HG02870 (cell line): ENCODE results near the gene ANO1.

Source experiments
- ATAC-seq: cut with Tn5 transposase; IDR thresholded peaks from one replicate; pipeline ENCODE4 v1.9.1; 2021; ENCODE audit warnings: mild to moderate bottlenecking, moderate library complexity; ENCODE audit not compliant: unreplicated experiment

The ANO1 gene

DNA sequence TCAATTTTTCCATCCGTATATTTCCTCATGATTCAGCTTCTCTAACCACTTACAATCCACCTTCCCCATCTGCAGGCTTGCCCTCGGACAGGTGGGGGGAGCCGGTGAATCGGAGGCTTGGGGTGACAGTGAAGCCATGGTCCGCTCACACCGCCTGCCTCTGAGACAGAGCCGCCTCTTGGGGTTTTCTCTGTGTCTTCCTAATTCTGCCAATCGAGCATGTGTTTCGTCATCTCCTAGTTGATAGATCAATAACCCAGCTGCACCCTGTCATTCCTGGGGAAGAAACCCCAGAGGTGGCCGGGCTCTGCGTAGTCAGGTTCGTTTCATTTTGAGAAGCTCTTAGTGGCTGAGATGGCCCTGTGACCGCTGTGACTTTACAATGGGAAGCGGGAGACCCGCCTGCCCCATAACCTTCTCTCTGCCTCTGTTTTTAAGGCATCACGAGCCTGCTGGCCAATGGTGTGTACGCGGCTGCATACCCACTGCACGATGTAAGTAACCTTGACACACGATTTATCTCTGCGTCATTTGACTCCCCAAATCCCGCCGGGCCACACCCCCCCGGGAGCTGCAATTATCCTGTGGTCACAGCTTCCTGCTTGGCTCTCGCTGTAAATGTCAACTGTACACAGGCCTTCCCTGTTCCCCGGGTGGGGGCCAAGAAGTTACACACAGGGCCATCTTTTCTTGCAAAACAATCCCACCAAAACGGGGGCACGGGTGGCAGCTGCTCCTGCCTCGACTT, 33.3 kb downstream of the ANO1 start:
- no peak for ATAC-seq

- no peak for ATAC-seq
Measured at GRCh38 chr11:70112017-70112434, 33.9 kb downstream of the ANO1 start.

GRCh38 chr11:70113801-70114200, 35.7 kb downstream of the ANO1 start:
- ATAC-seq: no peak

DNA sequence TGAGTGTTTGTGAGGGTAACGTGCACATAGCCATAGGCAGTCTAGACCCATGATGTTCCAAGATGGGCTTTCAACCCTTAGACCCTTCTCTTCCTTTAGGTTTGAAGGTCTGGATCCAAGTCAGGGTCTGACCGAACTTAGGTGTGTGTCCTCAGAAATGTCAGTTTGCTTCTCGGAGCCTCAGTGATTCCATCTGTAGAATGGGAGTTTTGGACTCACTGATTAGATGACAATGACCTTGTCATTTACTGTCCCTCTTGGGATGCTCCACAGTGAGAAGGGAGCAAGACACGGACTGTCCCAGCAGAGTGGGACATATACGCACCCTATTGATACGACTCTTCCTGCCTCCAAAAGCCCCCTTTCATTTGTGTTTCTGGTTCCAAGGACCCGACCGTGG, 37.7 kb downstream of the ANO1 start:
- ATAC-seq: no peak

GRCh38 chr11:70116386-70117065, 38.4 kb downstream of the ANO1 start:
- no peak for ATAC-seq

- ATAC-seq: no peak
Measured at GRCh38 chr11:70117567-70118145, 39.5 kb downstream of the ANO1 start.

DNA sequence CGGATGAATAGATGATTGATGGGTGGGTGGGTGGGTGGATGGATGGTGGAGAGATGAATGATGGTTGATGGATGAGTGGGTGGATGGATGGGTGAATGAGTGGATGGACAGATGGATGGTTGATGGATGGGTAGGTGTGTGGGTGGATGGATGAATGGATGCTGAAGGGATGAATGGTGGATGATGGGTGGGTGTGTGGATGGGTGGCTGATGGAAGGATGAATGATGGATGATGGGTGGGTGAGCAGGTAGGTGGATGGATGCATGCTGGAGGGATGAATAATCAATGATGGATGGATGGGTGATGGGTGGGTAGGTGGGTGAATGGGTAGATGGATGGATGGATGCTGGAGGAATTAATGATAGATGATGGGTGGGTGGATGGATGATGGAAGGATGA, 40.5 kb downstream of the ANO1 start:
- ATAC-seq: no peak

DNA sequence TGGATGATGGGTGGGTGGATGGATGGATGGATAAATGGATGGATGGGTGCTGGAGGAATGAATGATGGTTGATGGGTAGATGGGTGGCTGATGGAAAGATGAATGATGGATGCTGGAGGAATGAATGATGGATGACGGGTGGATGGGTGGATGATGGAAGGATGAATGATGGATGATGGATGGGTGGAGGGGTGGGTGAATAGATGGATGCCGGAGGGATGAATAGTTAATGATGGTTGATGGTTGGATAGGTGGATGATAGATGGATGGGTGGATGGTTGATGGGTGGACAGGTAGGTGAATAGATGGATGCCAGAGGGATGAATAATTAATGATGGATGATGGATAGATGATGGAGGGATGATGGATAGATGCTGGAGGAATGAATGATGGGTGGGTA, 41.4 kb downstream of the ANO1 start:
- no peak for ATAC-seq

DNA sequence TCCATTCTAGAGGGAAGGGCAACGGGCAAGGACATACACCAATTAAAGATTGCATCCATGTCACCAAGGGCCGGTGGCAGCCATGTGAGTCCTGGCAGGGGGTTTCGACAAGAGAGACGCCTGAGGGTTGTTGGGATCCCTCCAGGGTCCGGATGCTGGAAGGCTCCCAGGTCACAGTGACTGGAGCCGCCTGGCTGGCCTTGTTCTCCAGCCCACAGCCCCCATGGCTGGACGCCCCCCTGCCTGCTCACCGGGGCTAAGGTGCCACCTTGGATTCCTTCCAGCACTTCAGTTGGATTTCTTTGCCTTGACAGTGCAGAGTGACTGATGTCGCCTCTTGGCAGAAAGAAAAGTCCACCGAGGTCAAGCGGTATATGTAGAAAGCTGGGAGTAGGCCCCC, 42.6 kb downstream of the ANO1 start:
- no peak for ATAC-seq

DNA sequence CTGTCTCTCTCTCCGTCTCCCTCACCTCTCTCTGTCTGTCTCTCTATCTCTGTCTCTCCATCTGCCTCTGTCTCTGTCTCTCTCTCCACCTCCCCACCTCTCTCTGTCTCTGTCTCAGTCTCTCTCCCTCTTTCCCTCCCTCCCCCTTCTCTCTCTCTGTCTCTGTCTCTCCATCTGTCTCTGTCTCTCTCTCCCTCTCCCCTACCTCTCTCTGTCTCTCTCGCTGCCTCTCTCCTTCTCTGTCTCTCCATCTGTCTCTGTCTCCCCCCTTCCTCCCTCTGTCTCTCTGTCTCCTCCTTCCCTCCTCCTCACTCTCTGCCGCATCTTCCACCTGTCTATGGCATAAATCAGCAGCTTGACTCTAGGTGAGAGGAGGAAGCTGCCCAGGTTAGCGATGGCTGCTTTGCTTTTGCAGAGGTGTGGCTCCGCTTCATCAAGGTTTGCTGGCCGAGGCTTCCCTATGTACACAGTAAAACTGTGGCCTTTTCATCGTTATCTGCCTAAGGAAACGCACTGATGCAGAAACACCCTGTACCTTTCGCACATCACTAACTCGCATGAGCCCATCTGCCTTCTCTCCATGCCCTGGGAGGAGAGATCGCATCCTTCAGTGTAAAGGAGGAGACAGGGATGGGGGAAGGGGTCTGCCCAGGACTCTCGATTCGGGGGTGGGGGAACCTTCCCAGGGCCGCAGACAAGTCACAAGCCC, 44.5 kb downstream of the ANO1 start:
- no peak for ATAC-seq

GRCh38 chr11:70123711-70124110, 45.6 kb downstream of the ANO1 start:
- no peak for ATAC-seq

DNA sequence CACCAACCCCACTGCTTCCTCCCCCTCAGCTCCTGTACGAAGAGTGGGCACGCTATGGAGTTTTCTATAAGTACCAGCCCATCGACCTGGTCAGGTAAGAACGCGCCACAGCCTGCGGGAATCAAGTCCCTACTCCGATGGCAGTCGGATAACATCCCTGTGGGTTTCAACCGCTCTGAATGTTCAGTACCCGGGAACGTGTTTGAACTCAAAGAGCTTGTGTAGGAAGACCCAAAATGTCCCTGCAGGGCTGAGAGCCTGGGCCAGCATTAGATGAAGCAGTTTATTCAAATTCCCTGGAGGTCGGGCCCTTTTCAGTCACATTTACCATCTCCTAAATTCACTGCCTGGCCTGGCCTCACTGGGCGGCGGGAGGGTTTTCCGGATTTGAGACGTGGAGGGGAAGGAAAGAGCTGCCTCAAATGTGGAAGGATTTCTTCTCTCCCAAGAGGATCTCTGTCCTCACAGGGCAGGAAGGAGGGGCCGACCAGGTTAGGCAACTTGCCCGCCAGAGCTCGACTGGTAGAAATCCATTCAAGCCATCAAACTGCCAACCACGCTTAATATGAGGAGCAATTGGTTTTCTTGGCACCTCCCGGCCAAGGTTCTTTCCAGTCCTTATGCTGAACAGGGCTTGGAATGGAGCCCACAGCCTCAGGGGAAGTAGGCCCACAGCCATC, 46.3 kb downstream of the ANO1 start:
- no peak for ATAC-seq

DNA sequence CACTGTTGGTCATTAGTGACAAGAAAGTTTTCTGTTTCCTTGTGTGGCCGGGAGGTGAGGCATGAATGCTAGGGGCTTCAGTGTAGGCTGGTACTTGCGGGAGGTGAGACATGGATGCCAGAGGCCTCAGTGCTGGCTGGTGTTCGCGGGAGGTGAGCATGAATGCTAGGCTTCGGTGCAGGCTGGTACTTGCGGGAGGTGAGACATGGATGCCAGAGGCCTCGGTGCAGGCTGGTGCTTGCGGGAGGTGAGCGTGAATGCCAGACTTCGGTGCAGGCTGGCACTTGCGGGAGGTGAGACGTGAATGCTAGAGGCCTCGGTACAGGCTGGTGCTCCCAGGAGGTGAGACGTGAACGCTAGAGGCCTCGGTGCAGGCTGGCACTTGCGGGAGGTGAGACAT, 48.4 kb downstream of the ANO1 start:
- no peak for ATAC-seq

DNA sequence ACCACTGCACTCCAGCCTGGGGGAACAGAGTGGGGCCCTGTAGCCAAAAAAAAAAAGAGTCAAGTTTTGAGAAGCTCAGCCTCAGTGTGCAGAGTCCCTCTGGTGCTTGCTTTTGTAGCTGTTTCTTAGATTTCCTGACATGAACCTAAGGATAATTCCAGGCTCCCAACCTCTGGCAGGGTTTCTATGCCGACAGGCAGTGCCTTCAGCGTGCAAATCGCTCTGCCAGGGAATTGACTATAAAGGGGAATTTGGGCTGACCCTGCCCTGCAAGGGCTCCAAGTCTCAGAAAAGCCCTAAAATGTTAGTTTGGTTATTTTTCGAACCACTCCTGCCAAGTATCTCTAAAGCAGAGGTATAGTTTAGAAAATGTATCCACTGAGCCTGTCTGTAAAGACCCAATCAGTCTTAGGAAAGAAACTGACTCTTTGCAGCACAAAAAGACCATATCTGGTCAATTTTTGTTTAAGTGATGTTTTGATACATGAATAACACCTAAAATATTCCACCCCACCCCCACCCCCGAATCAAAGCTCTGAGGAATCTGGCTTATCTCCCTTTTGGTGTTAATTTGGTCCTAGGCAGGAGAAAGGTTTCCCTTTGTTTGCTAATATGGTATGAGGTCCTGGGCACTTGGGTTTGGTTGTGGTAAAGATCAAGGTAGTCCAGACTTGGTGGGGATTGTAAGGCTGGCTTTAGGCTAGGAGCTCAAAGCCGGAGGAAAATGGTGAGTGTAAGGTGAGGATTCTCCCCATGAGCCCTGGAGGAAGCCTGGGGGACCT, 49.7 kb downstream of the ANO1 start:
- no peak for ATAC-seq

DNA sequence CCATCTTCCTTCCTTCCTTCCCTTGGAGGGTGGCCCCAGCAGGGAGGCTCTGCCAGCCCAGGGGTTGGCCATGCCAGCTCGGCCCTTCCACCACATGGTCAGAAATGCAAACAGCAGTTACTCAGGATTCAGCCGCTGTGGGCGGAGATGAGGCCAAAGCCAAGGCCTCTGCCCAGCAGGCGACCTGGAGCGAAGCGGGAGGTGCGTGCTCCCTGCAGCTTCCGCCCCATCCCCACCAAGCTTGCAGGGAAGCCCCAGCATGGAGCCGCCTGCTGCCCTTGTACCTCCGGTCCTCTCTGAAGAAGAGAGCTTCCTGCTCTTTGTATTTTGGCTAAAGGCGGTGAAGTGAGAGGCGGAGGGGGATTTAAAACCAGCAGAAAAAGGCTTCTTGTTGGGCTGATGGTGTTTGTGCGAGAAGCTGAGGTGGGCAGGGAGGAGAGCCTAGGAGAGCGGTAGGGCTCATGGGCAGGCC, 50.4 kb downstream of the ANO1 start:
- no peak for ATAC-seq

DNA sequence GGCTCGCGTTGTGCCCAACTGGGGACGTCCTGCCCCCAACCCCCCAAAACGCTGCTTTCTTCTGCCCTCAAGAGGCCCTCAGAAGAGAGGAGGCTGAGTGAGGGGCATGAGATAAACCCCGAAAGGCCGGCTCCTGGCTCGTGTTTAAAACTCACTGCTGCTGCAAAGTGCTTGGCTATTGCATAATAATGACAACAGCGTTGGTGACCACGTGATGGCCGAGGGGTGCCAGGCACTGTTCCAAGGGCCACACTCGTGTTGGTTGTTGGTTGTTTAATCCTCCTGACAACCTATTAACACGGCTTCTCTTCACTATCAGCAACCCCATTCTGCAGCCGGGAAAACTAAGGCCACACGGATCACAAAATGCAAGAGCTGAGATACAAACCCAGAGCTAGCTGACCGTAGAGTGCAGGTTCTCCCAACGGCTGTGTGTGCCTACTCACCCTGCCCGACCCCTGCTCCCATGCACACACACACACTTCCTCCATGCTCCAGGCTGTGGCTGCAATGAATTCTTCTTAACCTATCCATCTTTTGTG, 51.0 kb downstream of the ANO1 start:
- no peak for ATAC-seq

- no peak for ATAC-seq
Measured at GRCh38 chr11:70130636-70131035, 52.5 kb downstream of the ANO1 start.

- no peak for ATAC-seq
Measured at GRCh38 chr11:70131606-70132190, 53.6 kb downstream of the ANO1 start.

DNA sequence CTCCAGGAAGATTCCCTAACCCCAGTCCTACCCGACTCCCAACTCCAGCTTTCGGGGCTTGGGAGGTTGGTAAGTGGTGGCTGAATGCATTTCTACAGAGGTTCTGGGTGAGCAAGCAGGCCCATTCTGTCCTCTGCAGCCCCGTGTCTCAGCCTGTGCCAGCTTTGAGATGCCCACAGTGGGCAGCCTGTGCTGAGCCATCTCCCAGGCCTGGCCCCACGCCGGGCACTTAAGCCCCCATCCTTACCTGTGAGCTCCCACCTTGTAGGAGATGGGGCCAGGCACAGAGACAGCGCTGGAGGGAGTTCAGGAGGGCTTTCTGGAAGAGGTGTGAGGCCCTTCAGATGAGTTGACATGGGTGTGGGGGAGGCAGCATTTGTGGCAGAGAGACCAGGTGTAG, 54.5 kb downstream of the ANO1 start:
- ATAC-seq: no peak
